ENCODE measurements around the gene TACC2. TPM values are rescaled to one million over a fixed set of nuclear protein-coding genes. Genes with fewer than 3 reads are reported as not detected.
"Not testable (repeated sequence)": the region's sequence is repeated elsewhere in the genome, so short reads cannot be mapped to it uniquely, and the experiment has no call there.

Gene TACC2
- total RNA-seq, 1 donor from 2014 or later = 71.2 TPM

- H3K4me3 Mint-ChIP-seq = no peak overlapping the region
- H3K9me3 Mint-ChIP-seq = no peaks in the 10 kb centered on the region
- no peak overlapping the region for H3K27ac Mint-ChIP-seq
- DNase-seq (ENCODE audit: extremely low spot score, unreplicated experiment) = no peak
- H3K4me1 Mint-ChIP-seq (ENCODE audit: unreplicated experiment) = peaks cover 17% of the 10 kb centered on the region
- TF ChIP-seq, protein P1, sequence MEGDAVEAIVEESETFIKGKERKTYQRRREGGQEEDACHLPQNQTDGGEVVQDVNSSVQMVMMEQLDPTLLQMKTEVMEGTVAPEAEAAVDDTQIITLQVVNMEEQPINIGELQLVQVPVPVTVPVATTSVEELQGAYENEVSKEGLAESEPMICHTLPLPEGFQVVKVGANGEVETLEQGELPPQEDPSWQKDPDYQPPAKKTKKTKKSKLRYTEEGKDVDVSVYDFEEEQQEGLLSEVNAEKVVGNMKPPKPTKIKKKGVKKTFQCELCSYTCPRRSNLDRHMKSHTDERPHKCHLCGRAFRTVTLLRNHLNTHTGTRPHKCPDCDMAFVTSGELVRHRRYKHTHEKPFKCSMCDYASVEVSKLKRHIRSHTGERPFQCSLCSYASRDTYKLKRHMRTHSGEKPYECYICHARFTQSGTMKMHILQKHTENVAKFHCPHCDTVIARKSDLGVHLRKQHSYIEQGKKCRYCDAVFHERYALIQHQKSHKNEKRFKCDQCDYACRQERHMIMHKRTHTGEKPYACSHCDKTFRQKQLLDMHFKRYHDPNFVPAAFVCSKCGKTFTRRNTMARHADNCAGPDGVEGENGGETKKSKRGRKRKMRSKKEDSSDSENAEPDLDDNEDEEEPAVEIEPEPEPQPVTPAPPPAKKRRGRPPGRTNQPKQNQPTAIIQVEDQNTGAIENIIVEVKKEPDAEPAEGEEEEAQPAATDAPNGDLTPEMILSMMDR (conservative IDR thresholded peaks at IDR 0.05) = no peak
- H3K36me3 Mint-ChIP-seq = peaks cover 26% of the 10 kb centered on the region
- no peaks in the 10 kb centered on the region for H3K27me3 Mint-ChIP-seq
Measured at GRCh38 chr10:122198631-122199030, 209.7 kb downstream of the TACC2 start.

DNA sequence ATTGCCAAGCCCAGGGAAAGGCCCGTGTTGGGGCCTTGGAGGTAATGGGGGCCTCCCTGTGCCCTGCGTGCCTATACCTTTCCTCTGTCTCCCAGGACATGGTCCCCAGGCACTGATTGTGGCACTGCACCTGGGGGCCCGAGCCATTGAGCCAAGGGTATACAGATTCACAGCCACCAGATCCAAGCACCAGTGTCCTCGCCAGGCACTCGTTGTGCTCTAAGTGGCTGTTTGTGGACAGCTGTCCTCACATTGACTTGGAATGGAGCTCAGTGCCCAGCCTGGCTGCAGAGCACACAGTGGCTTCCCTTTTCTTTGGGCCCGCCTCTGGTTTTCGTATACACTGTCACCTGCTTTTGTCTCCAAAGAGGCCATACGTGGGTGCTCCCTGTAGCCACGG lies 210.1 kb downstream of the TACC2 start:
- Mint-ChIP-seq H3K27ac (no peak overlapping the region), H3K4me3 (no peak overlapping the region), H3K27me3 (no peaks in the 10 kb centered on the region), H3K4me1 (ENCODE audit: unreplicated experiment) (peaks cover 16% of the 10 kb centered on the region), H3K9me3 (no peaks in the 10 kb centered on the region), H3K36me3 (peaks cover 26% of the 10 kb centered on the region)
- no peak for DNase-seq (ENCODE audit: extremely low spot score, unreplicated experiment)
- TF ChIP-seq, protein P1 (conservative IDR thresholded peaks at IDR 0.05) = no peak

DNA sequence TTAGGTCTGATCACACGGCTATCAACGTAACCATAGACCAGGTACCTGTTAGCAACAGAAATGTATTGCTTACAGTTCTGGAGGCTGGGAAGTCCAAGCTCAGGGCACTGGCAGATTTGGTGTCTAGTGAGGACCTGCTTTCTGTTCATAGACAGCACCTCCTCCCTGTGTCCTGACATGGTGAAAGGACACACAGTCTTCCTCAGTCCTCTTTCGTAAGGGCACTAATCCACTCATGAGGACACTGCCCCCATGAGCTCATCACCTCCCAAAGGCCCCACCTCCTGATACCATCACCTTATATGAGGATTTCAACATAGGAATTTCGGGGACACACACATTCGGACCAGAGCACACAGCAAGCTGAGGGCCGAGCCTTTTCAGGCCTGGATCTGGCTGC lies 210.7 kb downstream of the TACC2 start:
- H3K36me3 Mint-ChIP-seq = peaks cover 22% of the 10 kb centered on the region
- H3K4me3 Mint-ChIP-seq = no peak overlapping the region
- H3K27me3 Mint-ChIP-seq = no peaks in the 10 kb centered on the region
- TF ChIP-seq, protein P1 (conservative IDR thresholded peaks at IDR 0.05) = no peak
- no peak for DNase-seq (ENCODE audit: extremely low spot score, unreplicated experiment)
- H3K27ac Mint-ChIP-seq = no peak overlapping the region
- H3K4me1 Mint-ChIP-seq (ENCODE audit: unreplicated experiment) = peaks cover 12% of the 10 kb centered on the region
- no peaks in the 10 kb centered on the region for H3K9me3 Mint-ChIP-seq

DNA sequence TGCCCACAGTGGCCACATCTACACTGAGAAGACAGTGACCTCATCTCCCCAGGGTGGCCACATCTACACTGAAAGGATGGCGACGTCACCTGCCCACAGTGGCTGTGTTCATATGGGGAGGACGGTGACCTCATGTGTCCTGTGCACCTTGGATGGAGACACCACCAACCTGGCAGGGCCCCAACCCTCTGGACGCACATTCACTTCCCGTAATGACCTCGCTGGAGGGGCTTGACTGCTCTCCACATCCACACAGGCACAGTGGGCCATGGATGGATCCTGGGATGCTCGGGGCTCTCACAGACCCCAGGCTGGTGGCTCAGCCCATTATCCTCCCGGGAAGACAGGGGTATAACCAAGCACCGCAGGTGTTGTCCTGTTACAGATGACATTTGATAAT lies 212.4 kb downstream of the TACC2 start:
- TF ChIP-seq, protein P1 (conservative IDR thresholded peaks at IDR 0.05) = no peak
- H3K27ac Mint-ChIP-seq = no peak overlapping the region
- DNase-seq (ENCODE audit: extremely low spot score, unreplicated experiment) = no peak
- H3K36me3 Mint-ChIP-seq = peaks cover 16% of the 10 kb centered on the region
- no peaks in the 10 kb centered on the region for H3K9me3 Mint-ChIP-seq
- peaks cover 4% of the 10 kb centered on the region for H3K4me1 Mint-ChIP-seq (ENCODE audit: unreplicated experiment)
- H3K27me3 Mint-ChIP-seq = no peaks in the 10 kb centered on the region
- H3K4me3 Mint-ChIP-seq = no peak overlapping the region

GRCh38 chr10:122203180-122203579 lies 214.2 kb downstream of the TACC2 start:
- not testable (repeated sequence) for DNase-seq (ENCODE audit: extremely low spot score, unreplicated experiment); H3K4me3 Mint-ChIP-seq; H3K9me3 Mint-ChIP-seq; H3K4me1 Mint-ChIP-seq (ENCODE audit: unreplicated experiment); H3K27ac Mint-ChIP-seq; H3K27me3 Mint-ChIP-seq
- peaks cover 17% of the 10 kb centered on the region for H3K36me3 Mint-ChIP-seq

DNA sequence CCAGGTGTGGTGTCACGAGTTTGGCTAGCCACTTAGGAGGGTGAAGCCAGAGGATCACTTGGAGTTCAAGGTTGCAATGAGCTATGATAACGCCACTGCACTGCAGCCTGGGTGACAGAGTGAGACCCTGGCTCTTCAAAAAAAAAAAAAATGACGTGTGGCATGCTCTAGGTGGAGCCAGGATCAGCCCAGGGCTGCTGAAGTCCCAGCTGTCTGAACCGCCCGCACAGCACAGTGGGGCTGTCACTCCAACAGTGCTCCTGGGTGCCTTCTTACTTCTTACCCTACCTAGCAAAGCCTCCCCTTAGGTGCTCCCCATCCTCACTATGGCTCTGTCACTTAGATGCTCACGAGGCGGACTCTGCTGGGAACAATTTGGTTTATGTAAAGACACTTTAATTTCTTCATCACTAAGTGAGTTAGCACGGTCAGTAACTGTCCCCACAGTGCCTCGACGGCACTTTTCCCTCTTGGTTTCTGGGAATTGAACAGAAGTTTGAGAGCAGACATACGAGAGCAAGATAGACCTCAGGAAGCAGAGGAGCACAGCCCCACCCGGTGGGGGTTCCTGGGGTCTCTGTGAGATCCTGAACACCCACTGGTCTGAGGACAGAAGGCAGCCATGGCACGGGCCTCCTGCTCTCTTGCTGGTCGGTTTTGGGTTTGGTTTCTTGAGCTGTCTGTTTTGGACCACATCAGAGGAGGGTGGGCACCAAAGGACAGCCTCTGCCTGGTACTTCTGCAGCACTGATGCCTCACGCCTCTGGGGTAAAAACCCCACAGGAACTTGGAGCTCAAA lies 215.9 kb downstream of the TACC2 start:
- Mint-ChIP-seq H3K27ac (no peak overlapping the region), H3K27me3 (no peaks in the 10 kb centered on the region), H3K4me1 (ENCODE audit: unreplicated experiment) (peaks cover 7% of the 10 kb centered on the region), H3K4me3 (no peak overlapping the region), H3K9me3 (no peaks in the 10 kb centered on the region), H3K36me3 (peaks cover 17% of the 10 kb centered on the region)
- DNase-seq (ENCODE audit: extremely low spot score, unreplicated experiment) = no peak
- TF ChIP-seq, protein P1 (conservative IDR thresholded peaks at IDR 0.05) = no peak
